ENCODE data around the gene MACROD2. TPM values are rescaled to one million over a fixed set of nuclear protein-coding genes. Genes with fewer than 3 reads are reported as not detected.

MACROD2 gene
- total RNA-seq, 2 donors from 2014 or later: not detected

DNA sequence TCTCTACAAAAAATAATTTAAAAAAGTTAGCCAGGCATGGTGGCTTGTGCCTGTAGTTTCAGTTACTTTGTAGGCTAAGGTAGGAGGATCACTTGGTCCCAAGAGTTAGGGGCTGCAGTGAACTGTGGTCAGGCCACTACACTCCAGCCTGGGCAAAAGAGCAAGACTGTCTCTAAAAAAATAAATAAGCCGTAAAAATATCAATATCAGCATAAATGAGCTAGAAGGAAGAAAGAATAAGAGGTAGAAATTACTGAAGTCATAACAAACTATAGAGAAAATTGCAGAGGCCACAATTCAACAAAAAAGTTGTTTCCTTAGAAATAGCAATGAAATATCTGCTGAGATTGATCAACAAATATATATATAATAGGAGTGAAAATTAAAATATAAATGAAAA is 1169.4 kb downstream of the MACROD2 start:
- no peaks in the 10 kb centered on the region for H3K27me3 Mint-ChIP-seq (ENCODE audit: low read depth)
- no peaks in the 10 kb centered on the region for H3K36me3 Mint-ChIP-seq (ENCODE audit: insufficient read depth in 2 of 2)
- no peak overlapping the region for H3K4me3 Mint-ChIP-seq
- peaks cover 0 to 4% of the 10 kb centered on the region in 2 donors for H3K9me3 Mint-ChIP-seq
- ATAC-seq (replicated peaks in 1 of 2): no peak
- H3K4me1 Mint-ChIP-seq (ENCODE audit: low read depth): peaks cover 14% of the 10 kb centered on the region
- DNase-seq: no peak
- H3K27ac Mint-ChIP-seq: no peak overlapping the region

DNA sequence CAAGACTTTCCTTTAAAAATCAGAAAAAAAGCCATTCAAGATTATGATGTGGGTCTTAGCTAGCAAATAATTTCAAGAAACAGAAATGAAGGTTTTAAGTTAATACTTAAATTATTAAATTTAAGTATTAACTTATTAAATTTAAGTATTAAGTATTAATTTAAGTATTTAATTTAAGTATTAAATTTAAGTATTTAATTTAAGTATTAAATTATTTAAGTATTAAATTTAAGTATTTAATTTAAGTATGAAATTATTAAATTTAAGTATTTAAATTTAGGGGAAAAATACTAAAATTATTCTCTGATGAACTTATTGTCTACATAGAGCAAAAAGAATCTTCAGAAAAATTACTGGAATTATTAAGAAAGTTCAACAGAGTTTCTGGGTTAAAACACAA is 1171.4 kb downstream of the MACROD2 start:
- H3K4me3 Mint-ChIP-seq: no peak overlapping the region
- H3K27ac Mint-ChIP-seq: no peak overlapping the region
- H3K27me3 Mint-ChIP-seq (ENCODE audit: low read depth): no peaks in the 10 kb centered on the region
- peaks cover 1 to 15% of the 10 kb centered on the region in 2 donors for H3K9me3 Mint-ChIP-seq
- ATAC-seq (replicated peaks in 1 of 2) (no peak), DNase-seq (no peak)
- peaks cover 0 to 2% of the 10 kb centered on the region in 2 donors for H3K36me3 Mint-ChIP-seq (ENCODE audit: insufficient read depth in 2 of 2)
- H3K4me1 Mint-ChIP-seq (ENCODE audit: low read depth): peaks cover 12% of the 10 kb centered on the region

- Mint-ChIP-seq H3K36me3 (ENCODE audit: insufficient read depth in 2 of 2) (peaks cover 0 to 2% of the 10 kb centered on the region in 2 donors), H3K27ac (no peak overlapping the region), H3K4me1 (ENCODE audit: low read depth) (no peaks in the 10 kb centered on the region), H3K9me3 (peaks cover 1 to 11% of the 10 kb centered on the region in 2 donors), H3K27me3 (ENCODE audit: low read depth) (no peaks in the 10 kb centered on the region), H3K4me3 (no peak overlapping the region)
- DNase-seq: no peak
- ATAC-seq (replicated peaks in 1 of 2): no peak
These were observed 1175.7 kb downstream of the MACROD2 start for GRCh38 chr20:15171016-15171415.

- no peaks in the 10 kb centered on the region for H3K36me3 Mint-ChIP-seq (ENCODE audit: insufficient read depth in 2 of 2)
- no peak overlapping the region for H3K27ac Mint-ChIP-seq
- DNase-seq (no peak), ATAC-seq (replicated peaks in 1 of 2) (no peak)
- H3K4me1 Mint-ChIP-seq (ENCODE audit: low read depth): no peaks in the 10 kb centered on the region
- H3K9me3 Mint-ChIP-seq: peaks cover 0 to 9% of the 10 kb centered on the region in 2 donors
- H3K27me3 Mint-ChIP-seq (ENCODE audit: low read depth): no peaks in the 10 kb centered on the region
- no peak overlapping the region for H3K4me3 Mint-ChIP-seq
These were observed 1181.6 kb downstream of the MACROD2 start for GRCh38 chr20:15176929-15177328.

DNA sequence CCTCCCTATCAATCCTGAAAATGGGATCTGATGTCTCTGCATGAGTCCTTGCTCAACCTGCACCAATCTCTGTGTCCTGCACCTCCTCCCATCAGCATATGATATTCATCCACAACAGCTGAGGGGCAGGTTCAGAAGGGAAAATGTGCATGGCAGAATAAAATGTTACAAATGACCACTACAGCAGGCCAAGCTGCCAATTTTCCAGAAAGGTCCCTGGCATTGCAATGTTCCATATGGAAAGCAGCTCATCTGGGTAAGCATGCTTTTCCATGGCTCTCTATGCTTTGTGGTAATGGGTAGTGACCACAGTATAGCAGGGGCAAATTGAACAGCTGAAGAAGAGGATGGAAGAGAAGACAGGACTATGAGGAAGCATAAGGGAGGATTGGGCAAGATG is 1183.3 kb downstream of the MACROD2 start:
- Mint-ChIP-seq H3K27ac (no peak overlapping the region), H3K27me3 (ENCODE audit: low read depth) (no peaks in the 10 kb centered on the region), H3K4me3 (no peak overlapping the region), H3K4me1 (ENCODE audit: low read depth) (no peaks in the 10 kb centered on the region), H3K9me3 (peaks cover 0 to 12% of the 10 kb centered on the region in 2 donors), H3K36me3 (ENCODE audit: insufficient read depth in 2 of 2) (no peaks in the 10 kb centered on the region)
- DNase-seq: no peak
- no peak for ATAC-seq (replicated peaks in 1 of 2)

- H3K4me3 Mint-ChIP-seq: no peak overlapping the region
These were observed 1184.1 kb downstream of the MACROD2 start for GRCh38 chr20:15179381-15179780.

GRCh38 chr20:15179781-15180180 is 1184.5 kb downstream of the MACROD2 start:
- Mint-ChIP-seq H3K4me1 (ENCODE audit: low read depth) (no peaks in the 10 kb centered on the region), H3K4me3 (no peak overlapping the region), H3K36me3 (ENCODE audit: insufficient read depth in 2 of 2) (no peaks in the 10 kb centered on the region), H3K27ac (no peak overlapping the region), H3K9me3 (peaks cover 0 to 14% of the 10 kb centered on the region in 2 donors), H3K27me3 (ENCODE audit: low read depth) (no peaks in the 10 kb centered on the region)
- no peak for DNase-seq
- no peak for ATAC-seq (replicated peaks in 1 of 2)

More at GRCh38 chr20:15179381-15179780, 1184.1 kb downstream of the MACROD2 start:
- no peaks in the 10 kb centered on the region for H3K4me1 Mint-ChIP-seq (ENCODE audit: low read depth)
- no peaks in the 10 kb centered on the region for H3K27me3 Mint-ChIP-seq (ENCODE audit: low read depth)
- ATAC-seq (replicated peaks in 1 of 2): no peak
- H3K27ac Mint-ChIP-seq: no peak overlapping the region
- no peaks in the 10 kb centered on the region for H3K36me3 Mint-ChIP-seq (ENCODE audit: insufficient read depth in 2 of 2)
- no peak for DNase-seq
- H3K9me3 Mint-ChIP-seq: peaks cover 0 to 14% of the 10 kb centered on the region in 2 donors

GRCh38 chr20:15185322-15185721 is 1190.0 kb downstream of the MACROD2 start:
- no peak for ATAC-seq (replicated peaks in 1 of 2)
- H3K27me3 Mint-ChIP-seq (ENCODE audit: low read depth): no peaks in the 10 kb centered on the region
- DNase-seq: no peak
- no peak overlapping the region for H3K4me3 Mint-ChIP-seq
- H3K9me3 Mint-ChIP-seq: peaks cover 0 to 5% of the 10 kb centered on the region in 2 donors
- no peaks in the 10 kb centered on the region for H3K36me3 Mint-ChIP-seq (ENCODE audit: insufficient read depth in 2 of 2)
- H3K27ac Mint-ChIP-seq: no peak overlapping the region
- H3K4me1 Mint-ChIP-seq (ENCODE audit: low read depth): no peaks in the 10 kb centered on the region

GRCh38 chr20:15185913-15186312 is 1190.6 kb downstream of the MACROD2 start:
- Mint-ChIP-seq H3K9me3 (peaks cover 0 to 5% of the 10 kb centered on the region in 2 donors), H3K4me3 (no peak overlapping the region), H3K4me1 (ENCODE audit: low read depth) (no peaks in the 10 kb centered on the region), H3K36me3 (ENCODE audit: insufficient read depth in 2 of 2) (no peaks in the 10 kb centered on the region), H3K27me3 (ENCODE audit: low read depth) (no peaks in the 10 kb centered on the region), H3K27ac (no peak overlapping the region)
- ATAC-seq (replicated peaks in 1 of 2) (no peak), DNase-seq (no peak)

- no peak overlapping the region for H3K27ac Mint-ChIP-seq
- no peaks in the 10 kb centered on the region for H3K36me3 Mint-ChIP-seq (ENCODE audit: insufficient read depth in 2 of 2)
- H3K4me3 Mint-ChIP-seq: no peak overlapping the region
- no peaks in the 10 kb centered on the region for H3K4me1 Mint-ChIP-seq (ENCODE audit: low read depth)
- DNase-seq (no peak), ATAC-seq (replicated peaks in 1 of 2) (no peak)
- no peaks in the 10 kb centered on the region for H3K27me3 Mint-ChIP-seq (ENCODE audit: low read depth)
- peaks cover 0 to 4% of the 10 kb centered on the region in 2 donors for H3K9me3 Mint-ChIP-seq
These were observed 1192.3 kb downstream of the MACROD2 start for GRCh38 chr20:15187612-15188011.

- Mint-ChIP-seq H3K27me3 (ENCODE audit: low read depth) (no peaks in the 10 kb centered on the region), H3K4me3 (no peak overlapping the region), H3K27ac (no peak overlapping the region), H3K4me1 (ENCODE audit: low read depth) (no peaks in the 10 kb centered on the region), H3K36me3 (ENCODE audit: insufficient read depth in 2 of 2) (no peaks in the 10 kb centered on the region), H3K9me3 (peaks cover 0 to 4% of the 10 kb centered on the region in 2 donors)
- ATAC-seq (replicated peaks in 1 of 2): no peak
- DNase-seq: no peak
These were observed 1193.1 kb downstream of the MACROD2 start for GRCh38 chr20:15188415-15188814.

DNA sequence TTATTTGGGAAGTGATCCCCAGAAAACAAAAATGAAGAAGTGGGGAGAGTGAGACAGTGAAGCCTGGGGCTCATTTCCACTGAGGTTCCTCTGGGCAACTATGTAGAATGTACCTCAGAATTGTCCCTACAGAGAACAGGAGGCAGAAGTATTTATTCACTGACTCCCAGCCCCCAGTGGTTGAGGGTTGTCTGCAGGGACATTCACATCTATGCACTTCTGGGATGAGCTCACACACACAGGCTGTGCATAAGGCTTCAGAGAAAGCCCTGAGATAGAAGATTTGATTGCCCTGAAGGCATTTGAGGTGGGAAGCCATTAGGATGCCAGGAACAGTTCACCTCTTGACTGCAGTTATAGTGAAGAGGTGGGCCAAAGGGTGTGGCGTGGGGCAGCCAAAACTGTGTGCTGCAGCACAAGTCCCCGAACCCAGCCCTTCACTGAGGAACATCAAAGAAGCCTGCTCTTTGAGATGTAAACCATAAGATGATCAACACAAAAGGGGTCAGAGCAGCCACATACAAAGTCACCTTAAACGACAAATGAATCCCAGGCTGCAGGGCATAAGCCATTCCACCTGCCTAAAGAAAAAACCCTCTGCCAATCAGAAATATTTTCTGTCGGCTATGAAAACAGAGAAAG is 1195.9 kb downstream of the MACROD2 start:
- no peak overlapping the region for H3K27ac Mint-ChIP-seq
- peaks cover 0 to 1% of the 10 kb centered on the region in 2 donors for H3K36me3 Mint-ChIP-seq (ENCODE audit: insufficient read depth in 2 of 2)
- DNase-seq: no peak
- ATAC-seq (replicated peaks in 1 of 2): no peak
- H3K4me3 Mint-ChIP-seq: no peak overlapping the region
- H3K9me3 Mint-ChIP-seq: peaks cover 1 to 3% of the 10 kb centered on the region in 2 donors
- H3K27me3 Mint-ChIP-seq (ENCODE audit: low read depth): no peaks in the 10 kb centered on the region
- H3K4me1 Mint-ChIP-seq (ENCODE audit: low read depth): no peaks in the 10 kb centered on the region

DNA sequence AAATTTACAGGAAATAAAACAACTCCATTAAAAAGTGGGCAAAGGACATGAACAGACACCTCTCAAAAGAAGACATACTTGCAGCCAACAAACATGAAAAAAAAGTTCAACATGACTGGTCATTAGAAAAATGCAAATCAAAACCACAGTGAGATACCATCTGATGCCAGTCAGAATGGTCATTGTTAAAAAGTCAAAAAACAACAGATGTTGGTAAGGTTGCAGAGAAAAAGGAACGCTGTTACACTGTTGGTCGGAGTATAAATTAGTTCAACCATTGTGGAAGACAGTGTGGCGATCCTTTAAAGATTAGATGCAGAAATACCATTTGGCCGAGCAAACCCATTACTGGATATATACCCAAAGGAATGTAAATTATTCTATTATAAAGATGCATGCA is 1200.1 kb downstream of the MACROD2 start:
- H3K4me1 Mint-ChIP-seq (ENCODE audit: low read depth): peaks cover 12% of the 10 kb centered on the region
- H3K9me3 Mint-ChIP-seq: peaks cover 1 to 3% of the 10 kb centered on the region in 2 donors
- peaks cover 0 to 1% of the 10 kb centered on the region in 2 donors for H3K36me3 Mint-ChIP-seq (ENCODE audit: insufficient read depth in 2 of 2)
- no peaks in the 10 kb centered on the region for H3K27me3 Mint-ChIP-seq (ENCODE audit: low read depth)
- H3K4me3 Mint-ChIP-seq: no peak overlapping the region
- no peak for ATAC-seq (replicated peaks in 1 of 2)
- no peak for DNase-seq
- H3K27ac Mint-ChIP-seq: no peak overlapping the region

All from activated T-cell treated with anti-CD3 and anti-CD28 coated beads, Interleukin-2, amount 50 U/mL, for 72 hours (primary cell).